Liver (tissue), 3 donors: ENCODE results near the gene ELK3.

ENCODE experiments used
- EGR1 ChIP-seq, 2 donors: IDR thresholded peaks; 2 replicates each; pipeline ENCODE4 v1.6.1; 2016 to 2018; ENCODE audit warnings: antibody characterized with exemption in 2 of 2, low read depth in 2 of 2
- GABPA ChIP-seq, 2 donors: IDR thresholded peaks in 1 of 2; conservative IDR thresholded peaks in 1 of 2; 2 replicates each; pipeline ENCODE4 v1.6.1; 2016; ENCODE audit warnings: antibody characterized with exemption in 2 of 2, mild to moderate bottlenecking in 1 of 2, moderate library complexity in 1 of 2
- HNF4A ChIP-seq, 2 donors: conservative IDR thresholded peaks; 2 replicates each; pipeline ENCODE4 v1.6.1; 2016; ENCODE audit warnings: antibody characterized with exemption in 2 of 2, mild to moderate bottlenecking in 2 of 2
- JUND ChIP-seq, 2 donors: IDR thresholded peaks; 2 replicates each; pipeline ENCODE4 v1.6.1; 2016; ENCODE audit warnings: antibody characterized with exemption in 2 of 2
- NR2F2 ChIP-seq: IDR thresholded peaks from 2 replicates; pipeline ENCODE4 v1.6.1; 2016; ENCODE audit warnings: antibody characterized with exemption
- RAD21 ChIP-seq, 2 donors: IDR thresholded peaks; 2 replicates each; pipeline ENCODE4 v1.6.1; 2016; ENCODE audit warnings: antibody characterized with exemption in 2 of 2, mild to moderate bottlenecking in 2 of 2
- RXRA ChIP-seq, 2 donors: IDR thresholded peaks; 2 replicates each; pipeline ENCODE4 v1.6.1; 2017 to 2018; ENCODE audit warnings: antibody characterized with exemption in 2 of 2, mild to moderate bottlenecking in 1 of 2
- SP1 ChIP-seq: IDR thresholded peaks from 2 replicates; pipeline ENCODE4 v1.6.1; 2018; ENCODE audit warnings: antibody characterized with exemption, mild to moderate bottlenecking
- TAF1 ChIP-seq: conservative IDR thresholded peaks from 2 replicates; pipeline ENCODE4 v1.6.1; 2016; ENCODE audit warnings: antibody characterized with exemption, mild to moderate bottlenecking
- TF ChIP-seq, protein P1 (sequence below): fragments of 150-350 bp; IDR thresholded peaks from 2 replicates; pipeline ENCODE4 v1.5.1; 2017; ENCODE audit warnings: improper control_type of control experiment, low read depth, low read length; ENCODE audit not compliant: missing input control
- TF ChIP-seq, protein P2 (sequence below): IDR thresholded peaks from 2 replicates; pipeline ENCODE4 v1.6.1; 2016; ENCODE audit warnings: antibody characterized with exemption, mild to moderate bottlenecking
- TF ChIP-seq, protein P3 (sequence below): IDR thresholded peaks from 2 replicates; pipeline ENCODE4 v1.6.1; 2016; ENCODE audit warnings: antibody characterized with exemption
- TF ChIP-seq, protein P4 (sequence below): IDR thresholded peaks from 2 replicates; pipeline ENCODE4 v1.6.1; 2016; ENCODE audit warnings: antibody characterized with exemption
- TF ChIP-seq, protein P5 (sequence below): IDR thresholded peaks from 2 replicates; pipeline ENCODE4 v1.6.1; 2016; ENCODE audit warnings: antibody characterized with exemption
- donor health status: healthy.
- donor health status: healthy.

DNA sequence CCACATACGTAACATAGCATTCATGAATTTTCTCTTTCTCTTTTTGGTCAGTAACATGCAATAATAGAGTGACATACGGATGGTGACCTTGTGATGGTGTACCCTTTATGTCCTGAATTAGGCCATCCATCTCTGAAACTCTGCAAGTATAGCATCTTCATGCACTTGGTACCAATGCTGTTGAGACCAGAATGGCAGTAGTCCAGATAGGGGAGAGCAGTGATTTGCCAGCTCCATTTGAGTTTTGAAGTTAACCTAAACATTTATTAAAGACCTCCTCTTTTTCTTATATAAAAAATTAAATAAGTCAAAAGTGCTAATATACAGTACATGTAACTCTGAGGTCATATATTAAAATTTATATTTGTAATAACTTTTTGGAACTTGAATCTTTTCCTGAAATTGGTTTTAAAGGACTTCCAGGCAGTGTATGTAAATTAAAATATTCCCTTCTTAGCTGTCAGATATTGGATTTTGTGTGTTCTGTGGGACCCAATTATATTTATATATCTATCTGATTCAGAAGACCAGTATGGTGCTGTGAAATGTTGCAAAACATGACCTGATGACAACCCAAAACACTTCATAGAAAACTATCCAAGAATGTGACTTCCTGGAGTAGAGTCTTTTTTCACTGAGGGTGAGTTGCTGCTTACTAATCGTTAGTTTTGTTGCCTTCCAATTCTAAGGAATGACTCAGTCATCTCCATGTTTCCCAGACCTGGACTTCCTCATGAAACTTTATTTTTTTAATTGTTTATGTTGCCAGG, 3.5 kb downstream of the ELK3 start:
- TF ChIP-seq, protein P1, sequence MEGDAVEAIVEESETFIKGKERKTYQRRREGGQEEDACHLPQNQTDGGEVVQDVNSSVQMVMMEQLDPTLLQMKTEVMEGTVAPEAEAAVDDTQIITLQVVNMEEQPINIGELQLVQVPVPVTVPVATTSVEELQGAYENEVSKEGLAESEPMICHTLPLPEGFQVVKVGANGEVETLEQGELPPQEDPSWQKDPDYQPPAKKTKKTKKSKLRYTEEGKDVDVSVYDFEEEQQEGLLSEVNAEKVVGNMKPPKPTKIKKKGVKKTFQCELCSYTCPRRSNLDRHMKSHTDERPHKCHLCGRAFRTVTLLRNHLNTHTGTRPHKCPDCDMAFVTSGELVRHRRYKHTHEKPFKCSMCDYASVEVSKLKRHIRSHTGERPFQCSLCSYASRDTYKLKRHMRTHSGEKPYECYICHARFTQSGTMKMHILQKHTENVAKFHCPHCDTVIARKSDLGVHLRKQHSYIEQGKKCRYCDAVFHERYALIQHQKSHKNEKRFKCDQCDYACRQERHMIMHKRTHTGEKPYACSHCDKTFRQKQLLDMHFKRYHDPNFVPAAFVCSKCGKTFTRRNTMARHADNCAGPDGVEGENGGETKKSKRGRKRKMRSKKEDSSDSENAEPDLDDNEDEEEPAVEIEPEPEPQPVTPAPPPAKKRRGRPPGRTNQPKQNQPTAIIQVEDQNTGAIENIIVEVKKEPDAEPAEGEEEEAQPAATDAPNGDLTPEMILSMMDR, result no peak
- TF ChIP-seq RAD21 (IDR thresholded peaks at IDR 0.05) (no peak), SP1 (no peak), GABPA (IDR thresholded peaks at IDR 0.05 in 1 of 2, conservative IDR thresholded peaks at IDR 0.05 in 1 of 2) (no peak), EGR1 (IDR thresholded peaks at IDR 0.05; ENCODE audit: low read depth in 2 of 2) (no peak), JUND (IDR thresholded peaks at IDR 0.05) (no peak), HNF4A (conservative IDR thresholded peaks at IDR 0.05) (no peak), RXRA (IDR thresholded peaks at IDR 0.05) (no peak), TAF1 (no peak), NR2F2 (no peak)
- TF ChIP-seq, protein P2, sequence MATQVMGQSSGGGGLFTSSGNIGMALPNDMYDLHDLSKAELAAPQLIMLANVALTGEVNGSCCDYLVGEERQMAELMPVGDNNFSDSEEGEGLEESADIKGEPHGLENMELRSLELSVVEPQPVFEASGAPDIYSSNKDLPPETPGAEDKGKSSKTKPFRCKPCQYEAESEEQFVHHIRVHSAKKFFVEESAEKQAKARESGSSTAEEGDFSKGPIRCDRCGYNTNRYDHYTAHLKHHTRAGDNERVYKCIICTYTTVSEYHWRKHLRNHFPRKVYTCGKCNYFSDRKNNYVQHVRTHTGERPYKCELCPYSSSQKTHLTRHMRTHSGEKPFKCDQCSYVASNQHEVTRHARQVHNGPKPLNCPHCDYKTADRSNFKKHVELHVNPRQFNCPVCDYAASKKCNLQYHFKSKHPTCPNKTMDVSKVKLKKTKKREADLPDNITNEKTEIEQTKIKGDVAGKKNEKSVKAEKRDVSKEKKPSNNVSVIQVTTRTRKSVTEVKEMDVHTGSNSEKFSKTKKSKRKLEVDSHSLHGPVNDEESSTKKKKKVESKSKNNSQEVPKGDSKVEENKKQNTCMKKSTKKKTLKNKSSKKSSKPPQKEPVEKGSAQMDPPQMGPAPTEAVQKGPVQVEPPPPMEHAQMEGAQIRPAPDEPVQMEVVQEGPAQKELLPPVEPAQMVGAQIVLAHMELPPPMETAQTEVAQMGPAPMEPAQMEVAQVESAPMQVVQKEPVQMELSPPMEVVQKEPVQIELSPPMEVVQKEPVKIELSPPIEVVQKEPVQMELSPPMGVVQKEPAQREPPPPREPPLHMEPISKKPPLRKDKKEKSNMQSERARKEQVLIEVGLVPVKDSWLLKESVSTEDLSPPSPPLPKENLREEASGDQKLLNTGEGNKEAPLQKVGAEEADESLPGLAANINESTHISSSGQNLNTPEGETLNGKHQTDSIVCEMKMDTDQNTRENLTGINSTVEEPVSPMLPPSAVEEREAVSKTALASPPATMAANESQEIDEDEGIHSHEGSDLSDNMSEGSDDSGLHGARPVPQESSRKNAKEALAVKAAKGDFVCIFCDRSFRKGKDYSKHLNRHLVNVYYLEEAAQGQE, result no peak
- TF ChIP-seq, protein P3, sequence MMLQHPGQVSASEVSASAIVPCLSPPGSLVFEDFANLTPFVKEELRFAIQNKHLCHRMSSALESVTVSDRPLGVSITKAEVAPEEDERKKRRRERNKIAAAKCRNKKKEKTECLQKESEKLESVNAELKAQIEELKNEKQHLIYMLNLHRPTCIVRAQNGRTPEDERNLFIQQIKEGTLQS, result no peak
- TF ChIP-seq, protein P4, sequence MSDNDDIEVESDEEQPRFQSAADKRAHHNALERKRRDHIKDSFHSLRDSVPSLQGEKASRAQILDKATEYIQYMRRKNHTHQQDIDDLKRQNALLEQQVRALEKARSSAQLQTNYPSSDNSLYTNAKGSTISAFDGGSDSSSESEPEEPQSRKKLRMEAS, result no peak
- TF ChIP-seq, protein P5, sequence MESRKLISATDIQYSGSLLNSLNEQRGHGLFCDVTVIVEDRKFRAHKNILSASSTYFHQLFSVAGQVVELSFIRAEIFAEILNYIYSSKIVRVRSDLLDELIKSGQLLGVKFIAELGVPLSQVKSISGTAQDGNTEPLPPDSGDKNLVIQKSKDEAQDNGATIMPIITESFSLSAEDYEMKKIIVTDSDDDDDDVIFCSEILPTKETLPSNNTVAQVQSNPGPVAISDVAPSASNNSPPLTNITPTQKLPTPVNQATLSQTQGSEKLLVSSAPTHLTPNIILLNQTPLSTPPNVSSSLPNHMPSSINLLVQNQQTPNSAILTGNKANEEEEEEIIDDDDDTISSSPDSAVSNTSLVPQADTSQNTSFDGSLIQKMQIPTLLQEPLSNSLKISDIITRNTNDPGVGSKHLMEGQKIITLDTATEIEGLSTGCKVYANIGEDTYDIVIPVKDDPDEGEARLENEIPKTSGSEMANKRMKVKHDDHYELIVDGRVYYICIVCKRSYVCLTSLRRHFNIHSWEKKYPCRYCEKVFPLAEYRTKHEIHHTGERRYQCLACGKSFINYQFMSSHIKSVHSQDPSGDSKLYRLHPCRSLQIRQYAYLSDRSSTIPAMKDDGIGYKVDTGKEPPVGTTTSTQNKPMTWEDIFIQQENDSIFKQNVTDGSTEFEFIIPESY, result no peak
